SK-N-MC (cell line): ENCODE results near the gene ELMO3.

Experiments used
- EZH2 ChIP-seq: fragments of 200-600 bp; sonication (generic); IDR thresholded peaks from one replicate; pipeline ENCODE4 v1.6.1; 2017; ENCODE audit warnings: antibody characterized with exemption
- FOXP2 ChIP-seq: optimal IDR thresholded peaks from 2 replicates; pipeline ENCODE3; 2011; ENCODE audit warnings: mild to moderate bottlenecking, moderate library complexity; ENCODE audit not compliant: insufficient read depth; ENCODE audit errors: extremely low read length, control extremely low read depth
- POLR2AphosphoS5 ChIP-seq: IDR thresholded peaks from 2 replicates; pipeline ENCODE4 v1.6.1; 2012; ENCODE audit warnings: mild to moderate bottlenecking, low read depth, low read length, borderline replicate concordance

GRCh38 chr16:67199808-67200198, 872 bp downstream of the ELMO3 start:
- TF ChIP-seq POLR2AphosphoS5 = no peak
- TF ChIP-seq FOXP2 = no peak
- no peak for TF ChIP-seq EZH2
